ENCODE results near the gene DCAF11.

DNA sequence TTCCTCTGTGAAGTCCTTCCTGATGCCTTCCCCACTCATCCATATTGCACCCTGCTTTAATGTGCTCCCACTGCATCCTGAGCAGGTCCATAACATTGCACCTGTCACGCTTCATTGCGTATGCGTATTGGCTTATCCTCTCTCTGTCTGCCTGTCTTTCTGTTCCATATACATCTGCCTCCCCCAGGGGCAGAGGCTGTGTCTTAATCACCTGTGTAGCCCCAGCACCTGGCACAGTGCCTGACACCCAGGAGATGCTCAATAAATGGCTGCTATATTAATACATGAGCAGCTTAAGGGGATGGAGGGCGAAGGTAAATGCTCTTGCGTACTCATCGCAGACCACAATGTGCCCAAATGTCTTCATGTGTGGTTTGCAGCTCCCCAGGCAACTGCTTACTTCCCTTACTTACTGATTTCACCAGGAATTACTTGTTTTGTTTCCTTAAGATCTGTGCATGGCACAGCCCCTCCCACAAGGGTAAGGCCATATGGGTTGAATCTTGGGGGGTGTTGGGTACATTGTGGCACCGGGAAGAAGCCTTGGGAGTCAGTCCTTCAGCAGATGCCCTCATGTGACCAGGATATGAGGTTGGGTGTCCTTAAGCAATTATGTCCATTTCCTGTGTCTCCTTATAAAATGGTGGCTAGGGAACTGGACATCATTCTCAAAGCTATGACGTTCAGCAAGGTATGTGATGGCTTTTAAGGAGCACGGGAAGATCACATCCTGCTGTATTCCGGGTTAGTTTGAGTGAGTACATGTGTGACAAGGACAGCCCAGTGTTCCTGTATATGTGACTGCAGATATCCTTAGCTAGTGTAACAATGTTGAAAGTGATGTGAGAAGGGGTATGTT lies 44.1 kb upstream of the DCAF11 start:
- no peak for TF ChIP-seq OSR1 (CRISPR knock-in tag; IDR thresholded peaks at IDR 0.05)
- TF ChIP-seq PATZ1 (CRISPR knock-in tag; IDR thresholded peaks at IDR 0.05; ENCODE audit: borderline replicate concordance): no peak
- TF ChIP-seq ZNF8 (CRISPR knock-in tag; IDR thresholded peaks at IDR 0.05): no peak
- no peak for TF ChIP-seq BACH2 (CRISPR knock-in tag; IDR thresholded peaks at IDR 0.05; ENCODE audit: borderline replicate concordance)
